HUES64 (cell line): ENCODE data around the gene TPM2.

ENCODE experiments used
- H3K27ac ChIP-seq: 2 replicates; pipeline ENCODE4 v1.7.0; 2013; ENCODE audit warnings: low read depth, low read length, inconsistent platforms
- H3K27me3 ChIP-seq: 2 replicates; pipeline ENCODE4 v1.6.1; 2013; ENCODE audit warnings: mild to moderate bottlenecking, low read length; ENCODE audit not compliant: insufficient read depth
- H3K36me3 ChIP-seq: 2 replicates; pipeline ENCODE4 v1.6.1; 2013; ENCODE audit warnings: mild to moderate bottlenecking, low read length; ENCODE audit not compliant: insufficient read depth
- H3K4me1 ChIP-seq: 2 replicates; pipeline ENCODE4 v1.6.1; 2013; ENCODE audit warnings: mild to moderate bottlenecking, low read length, moderate library complexity; ENCODE audit not compliant: insufficient read depth
- H3K4me3 ChIP-seq: 2 replicates; pipeline ENCODE4 v1.5.1; 2013; ENCODE audit warnings: mild to moderate bottlenecking, low read length, moderate library complexity
- H3K9ac ChIP-seq: 2 replicates; pipeline ENCODE4 v1.6.1; 2013; ENCODE audit warnings: mild to moderate bottlenecking, low read depth, low read length
- H3K9me3 ChIP-seq: 2 replicates; pipeline ENCODE4 v1.6.1; 2013; ENCODE audit warnings: low read depth, low read length; ENCODE audit not compliant: insufficient read depth
- WGBS: fragments of 150-250, 120-280 bp; methylation state at CpG from one replicate; pipeline ENCODE4 v1.1.7; 2013; ENCODE audit warnings: missing lambda C conversion rate; 5-methylcytosine and 5-hydroxymethylcytosine counted together

TPM2 gene

DNA sequence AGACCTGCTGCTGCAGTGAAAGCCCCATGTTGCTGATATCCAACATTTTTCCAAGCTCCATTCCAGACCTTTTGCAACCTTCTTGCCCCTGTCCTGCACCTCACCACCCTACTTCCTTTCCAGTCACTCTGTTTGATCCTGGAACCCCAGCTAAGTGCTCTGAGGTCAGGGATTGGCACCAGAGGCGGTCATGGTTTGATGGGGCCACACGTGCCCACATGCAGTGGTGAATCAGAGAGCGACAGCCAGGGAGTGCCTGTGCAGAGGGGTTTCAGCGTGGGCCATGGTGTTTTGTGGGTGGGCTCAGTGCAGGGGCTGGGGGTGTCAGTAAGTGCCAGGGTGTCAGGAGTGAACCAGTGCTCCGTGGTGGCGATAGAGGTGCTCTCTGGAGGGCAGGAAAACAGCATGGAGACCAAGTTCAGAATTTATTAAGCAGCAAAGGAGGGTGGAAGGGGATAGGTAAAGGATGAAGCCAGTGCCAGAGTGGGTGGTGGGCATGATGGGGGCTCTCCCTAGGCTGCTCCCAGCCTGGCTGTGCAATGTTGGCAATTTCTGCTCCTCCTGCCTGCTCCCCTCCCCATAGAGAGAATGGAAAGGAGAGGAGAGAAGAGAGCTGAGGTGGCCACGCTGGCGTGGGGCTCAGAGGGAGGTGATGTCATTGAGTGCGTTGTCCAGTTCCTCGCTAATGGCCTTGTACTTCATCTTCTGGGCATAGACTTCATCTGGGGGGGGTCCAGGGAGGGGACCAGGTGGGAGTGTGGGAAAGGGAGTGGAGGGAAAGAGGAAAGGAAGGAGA is 7.0 kb downstream of the TPM2 start:
- no peaks in the 10 kb centered on the region; the same call in 1 of the 2 replicates for H3K4me1 ChIP-seq
- no peaks in the 10 kb centered on the region for H3K9me3 ChIP-seq
- no peaks in the 10 kb centered on the region for H3K27me3 ChIP-seq
- WGBS = 94% methylated on average over 10 of the region's 10 CpGs
- H3K9ac ChIP-seq = no peak overlapping the region
- no peak overlapping the region for H3K4me3 ChIP-seq
- peaks cover 60% of the 10 kb centered on the region for H3K36me3 ChIP-seq
- H3K27ac ChIP-seq = no peak overlapping the region

DNA sequence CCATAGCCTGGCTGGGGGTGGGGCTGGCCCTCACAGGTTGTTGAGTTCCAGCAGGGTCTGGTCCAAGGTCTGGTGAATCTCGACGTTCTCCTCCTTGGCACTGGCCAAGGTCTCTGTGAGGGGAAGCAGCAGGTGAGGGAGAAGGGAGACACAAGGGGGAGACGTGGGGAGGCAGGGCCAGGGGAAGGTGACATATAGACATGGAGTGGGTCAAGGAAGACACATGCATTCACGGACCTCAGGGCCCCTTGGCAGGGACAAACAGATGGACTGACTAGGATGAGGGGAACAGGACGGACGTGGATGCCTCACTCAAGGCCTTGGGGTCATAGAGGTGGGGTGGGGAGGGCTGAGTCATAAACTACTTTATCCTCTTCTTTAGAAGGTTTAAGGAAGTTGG is 7.7 kb downstream of the TPM2 start:
- Histone ChIP-seq H3K27ac (no peak overlapping the region; the same call in 1 of the 2 replicates), H3K27me3 (no peaks in the 10 kb centered on the region), H3K9ac (no peak overlapping the region), H3K9me3 (no peaks in the 10 kb centered on the region), H3K4me1 (no peaks in the 10 kb centered on the region; the same call in 1 of the 2 replicates), H3K36me3 (peaks cover 55% of the 10 kb centered on the region), H3K4me3 (no peak overlapping the region)
- WGBS = 96% methylated on average over 6 of the region's 6 CpGs

DNA sequence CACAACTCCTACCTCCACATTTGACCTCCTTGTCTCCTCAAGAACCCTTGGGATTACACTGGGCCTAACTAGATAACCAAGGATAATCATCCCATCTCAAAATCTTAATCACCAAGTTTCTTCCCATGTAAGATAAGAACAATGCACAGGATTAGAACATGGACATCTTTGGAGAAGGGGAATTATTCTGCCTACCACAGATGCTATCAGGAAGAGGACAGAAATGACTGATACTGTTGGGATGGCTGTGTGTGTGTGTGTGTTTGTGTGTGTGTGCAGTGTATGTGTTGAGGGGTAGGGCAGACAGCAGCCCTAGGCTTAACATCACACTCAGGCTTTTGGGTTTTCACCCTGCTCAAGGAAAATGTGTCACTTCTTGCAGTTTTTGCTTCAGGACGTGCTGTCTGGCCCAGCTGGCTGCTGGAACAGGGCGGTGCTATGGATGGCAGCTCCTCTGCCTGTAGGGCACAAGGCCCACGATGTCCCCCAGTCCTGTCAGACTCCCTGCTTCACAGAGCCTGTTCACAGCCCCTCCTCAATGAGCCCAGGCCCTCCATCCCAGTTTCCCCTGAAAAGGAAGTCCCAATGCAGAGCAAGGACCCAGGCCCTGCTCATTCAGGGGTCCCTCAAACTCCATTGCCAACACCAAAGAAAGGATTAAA is 8.3 kb downstream of the TPM2 start:
- Histone ChIP-seq H3K27ac (peak overlapping the region; percentile 54; the same call in 1 of the 2 replicates), H3K36me3 (peaks cover 49% of the 10 kb centered on the region), H3K4me1 (no peaks in the 10 kb centered on the region; the same call in 1 of the 2 replicates), H3K27me3 (peaks cover 1% of the 10 kb centered on the region; the same call in 1 of the 2 replicates), H3K4me3 (no peak overlapping the region), H3K9ac (no peak overlapping the region), H3K9me3 (no peaks in the 10 kb centered on the region)
- 78% methylated on average over 3 of the region's 3 CpGs for WGBS

DNA sequence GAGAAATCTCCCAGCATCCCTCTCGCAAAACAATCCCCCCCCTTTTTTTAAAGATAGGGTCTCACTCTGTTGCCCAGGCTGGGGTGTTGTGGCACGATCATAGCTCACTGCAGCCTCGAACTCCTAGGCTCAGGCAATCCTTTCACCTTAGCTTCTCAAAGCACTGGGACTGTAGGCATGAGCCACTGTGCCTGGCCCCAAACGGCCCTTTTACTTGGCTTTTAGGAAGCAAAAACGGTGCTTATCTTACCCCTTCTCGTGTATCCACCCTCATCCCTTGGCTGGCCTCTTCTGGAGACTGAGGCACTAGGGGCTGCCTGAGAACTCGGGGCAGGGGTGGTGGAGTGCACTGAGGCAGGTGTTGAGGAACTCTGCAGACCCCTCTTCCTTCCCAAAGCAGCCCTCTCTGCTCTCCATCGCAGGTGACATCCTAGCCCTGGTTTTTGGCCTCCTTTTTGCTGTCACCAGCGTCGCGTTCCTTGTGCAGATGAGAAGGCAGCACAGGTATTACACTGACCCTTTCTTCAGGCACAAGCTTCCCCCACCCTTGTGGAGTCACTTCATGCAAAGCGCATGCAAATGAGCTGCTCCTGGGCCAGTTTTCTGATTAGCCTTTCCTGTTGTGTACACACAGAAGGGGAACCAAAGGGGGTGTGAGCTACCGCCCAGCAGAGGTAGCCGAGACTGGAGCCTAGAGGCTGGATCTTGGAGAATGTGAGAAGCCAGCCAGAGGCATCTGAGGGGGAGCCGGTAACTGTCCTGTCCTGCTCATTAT is 9.2 kb downstream of the TPM2 start:
- Histone ChIP-seq H3K9me3 (no peaks in the 10 kb centered on the region), H3K4me3 (no peak overlapping the region), H3K9ac (no peak overlapping the region), H3K27ac (peak overlapping the region; percentile 24; the same call in 1 of the 2 replicates), H3K27me3 (peaks cover 5% of the 10 kb centered on the region; the same call in 1 of the 2 replicates), H3K4me1 (no peaks in the 10 kb centered on the region; the same call in 1 of the 2 replicates), H3K36me3 (peaks cover 41% of the 10 kb centered on the region)
- 48% methylated on average over 14 of the region's 15 CpGs for WGBS

DNA sequence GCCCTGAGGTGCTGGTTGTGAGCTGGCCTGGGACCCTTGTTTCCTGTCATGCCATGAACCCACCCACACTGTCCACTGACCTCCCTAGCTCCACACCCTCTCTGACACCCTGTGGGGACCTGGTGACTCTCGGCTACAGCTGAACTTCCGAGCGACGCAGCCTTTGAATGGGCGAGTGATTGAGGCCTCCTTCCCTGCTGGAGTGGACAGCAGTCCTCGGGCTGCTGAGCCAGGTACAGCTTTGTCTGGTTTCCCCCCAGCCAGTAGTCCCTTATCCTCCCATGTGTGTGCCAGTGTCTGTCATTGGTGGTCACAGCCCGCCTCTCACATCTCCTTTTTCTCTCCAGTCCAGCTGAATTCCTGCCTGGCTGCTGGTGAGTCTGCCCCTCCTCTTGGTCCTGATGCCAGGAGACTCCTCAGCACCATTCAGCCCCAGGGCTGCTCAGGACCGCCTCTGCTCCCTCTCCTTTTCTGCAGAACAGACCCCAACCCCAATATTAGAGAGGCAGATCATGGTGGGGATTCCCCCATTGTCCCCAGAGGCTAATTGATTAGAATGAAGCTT is 9.9 kb downstream of the TPM2 start:
- Histone ChIP-seq H3K36me3 (peaks cover 35% of the 10 kb centered on the region), H3K4me3 (no peak overlapping the region), H3K27ac (no peak overlapping the region), H3K4me1 (no peaks in the 10 kb centered on the region; the same call in 1 of the 2 replicates), H3K9me3 (no peaks in the 10 kb centered on the region), H3K27me3 (peaks cover 5% of the 10 kb centered on the region; the same call in 1 of the 2 replicates), H3K9ac (no peak overlapping the region)
- WGBS = 87% methylated on average over 8 of the region's 8 CpGs

DNA sequence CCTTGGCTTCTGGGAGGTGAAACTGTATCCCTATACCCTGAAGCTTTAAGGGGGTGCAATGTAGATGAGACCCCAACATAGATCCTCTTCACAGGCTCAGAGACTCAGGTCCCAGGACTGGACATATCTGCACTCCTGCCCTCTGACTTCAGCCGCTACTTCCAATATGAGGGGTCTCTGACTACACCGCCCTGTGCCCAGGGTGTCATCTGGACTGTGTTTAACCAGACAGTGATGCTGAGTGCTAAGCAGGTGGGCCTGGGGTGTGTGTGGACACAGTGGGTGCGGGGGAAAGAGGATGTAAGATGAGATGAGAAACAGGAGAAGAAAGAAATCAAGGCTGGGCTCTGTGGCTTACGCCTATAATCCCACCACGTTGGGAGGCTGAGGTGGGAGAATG is 10.6 kb downstream of the TPM2 start:
- H3K36me3 ChIP-seq = peaks cover 27% of the 10 kb centered on the region
- no peaks in the 10 kb centered on the region for H3K9me3 ChIP-seq
- H3K4me1 ChIP-seq = no peaks in the 10 kb centered on the region; the same call in 1 of the 2 replicates
- H3K9ac ChIP-seq = no peak overlapping the region
- peaks cover 11% of the 10 kb centered on the region for H3K27me3 ChIP-seq
- no peak overlapping the region for H3K27ac ChIP-seq
- WGBS = 93% methylated on average over 5 of the region's 5 CpGs
- no peak overlapping the region for H3K4me3 ChIP-seq

DNA sequence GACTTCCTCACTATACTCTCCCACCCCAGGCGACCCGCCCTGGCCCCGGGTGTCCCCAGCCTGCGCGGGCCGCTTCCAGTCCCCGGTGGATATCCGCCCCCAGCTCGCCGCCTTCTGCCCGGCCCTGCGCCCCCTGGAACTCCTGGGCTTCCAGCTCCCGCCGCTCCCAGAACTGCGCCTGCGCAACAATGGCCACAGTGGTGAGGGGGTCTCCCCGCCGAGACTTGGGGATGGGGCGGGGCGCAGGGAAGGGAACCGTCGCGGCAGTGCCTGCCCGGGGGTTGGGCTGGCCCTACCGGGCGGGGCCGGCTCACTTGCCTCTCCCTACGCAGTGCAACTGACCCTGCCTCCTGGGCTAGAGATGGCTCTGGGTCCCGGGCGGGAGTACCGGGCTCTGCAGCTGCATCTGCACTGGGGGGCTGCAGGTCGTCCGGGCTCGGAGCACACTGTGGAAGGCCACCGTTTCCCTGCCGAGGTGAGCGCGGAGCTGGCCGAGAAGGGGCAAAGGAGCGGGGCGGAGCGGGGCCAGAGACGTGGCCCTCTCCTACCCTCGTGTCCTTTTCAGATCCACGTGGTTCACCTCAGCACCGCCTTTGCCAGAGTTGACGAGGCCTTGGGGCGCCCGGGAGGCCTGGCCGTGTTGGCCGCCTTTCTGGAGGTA is 13.9 kb downstream of the TPM2 start:
- Histone ChIP-seq H3K27me3 (peaks cover 15% of the 10 kb centered on the region), H3K36me3 (no peaks in the 10 kb centered on the region), H3K27ac (peak overlapping the region; percentile 52; the same call in 1 of the 2 replicates), H3K9me3 (no peaks in the 10 kb centered on the region), H3K4me1 (no peaks in the 10 kb centered on the region), H3K4me3 (peak overlapping the region; percentile 57), H3K9ac (peak overlapping the region; percentile 71)
- 6% methylated on average over 51 of the region's 51 CpGs for WGBS

DNA sequence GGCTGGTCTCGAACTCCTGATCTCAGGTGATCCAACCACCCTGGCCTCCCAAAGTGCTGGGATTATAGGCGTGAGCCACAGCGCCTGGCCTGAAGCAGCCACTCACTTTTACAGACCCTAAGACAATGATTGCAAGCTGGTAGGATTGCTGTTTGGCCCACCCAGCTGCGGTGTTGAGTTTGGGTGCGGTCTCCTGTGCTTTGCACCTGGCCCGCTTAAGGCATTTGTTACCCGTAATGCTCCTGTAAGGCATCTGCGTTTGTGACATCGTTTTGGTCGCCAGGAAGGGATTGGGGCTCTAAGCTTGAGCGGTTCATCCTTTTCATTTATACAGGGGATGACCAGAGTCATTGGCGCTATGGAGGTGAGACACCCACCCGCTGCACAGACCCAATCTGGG is 14.5 kb downstream of the TPM2 start:
- H3K4me3 ChIP-seq = peak overlapping the region; percentile 57
- no peaks in the 10 kb centered on the region for H3K4me1 ChIP-seq
- no peaks in the 10 kb centered on the region for H3K9me3 ChIP-seq
- WGBS = 33% methylated on average over 13 of the region's 13 CpGs
- peaks cover 15% of the 10 kb centered on the region for H3K27me3 ChIP-seq
- no peaks in the 10 kb centered on the region for H3K36me3 ChIP-seq
- peak overlapping the region; percentile 71 for H3K9ac ChIP-seq
- H3K27ac ChIP-seq = no peak overlapping the region

DNA sequence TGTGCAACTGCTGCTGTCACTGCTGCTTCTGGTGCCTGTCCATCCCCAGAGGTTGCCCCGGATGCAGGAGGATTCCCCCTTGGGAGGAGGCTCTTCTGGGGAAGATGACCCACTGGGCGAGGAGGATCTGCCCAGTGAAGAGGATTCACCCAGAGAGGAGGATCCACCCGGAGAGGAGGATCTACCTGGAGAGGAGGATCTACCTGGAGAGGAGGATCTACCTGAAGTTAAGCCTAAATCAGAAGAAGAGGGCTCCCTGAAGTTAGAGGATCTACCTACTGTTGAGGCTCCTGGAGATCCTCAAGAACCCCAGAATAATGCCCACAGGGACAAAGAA is 15.7 kb downstream of the TPM2 start:
- no peaks in the 10 kb centered on the region for H3K36me3 ChIP-seq
- H3K4me1 ChIP-seq = no peaks in the 10 kb centered on the region
- H3K27ac ChIP-seq = no peak overlapping the region
- 87% methylated on average over 3 of the region's 3 CpGs for WGBS
- no peaks in the 10 kb centered on the region for H3K9me3 ChIP-seq
- no peak overlapping the region for H3K9ac ChIP-seq
- peaks cover 15% of the 10 kb centered on the region for H3K27me3 ChIP-seq
- no peak overlapping the region for H3K4me3 ChIP-seq

DNA sequence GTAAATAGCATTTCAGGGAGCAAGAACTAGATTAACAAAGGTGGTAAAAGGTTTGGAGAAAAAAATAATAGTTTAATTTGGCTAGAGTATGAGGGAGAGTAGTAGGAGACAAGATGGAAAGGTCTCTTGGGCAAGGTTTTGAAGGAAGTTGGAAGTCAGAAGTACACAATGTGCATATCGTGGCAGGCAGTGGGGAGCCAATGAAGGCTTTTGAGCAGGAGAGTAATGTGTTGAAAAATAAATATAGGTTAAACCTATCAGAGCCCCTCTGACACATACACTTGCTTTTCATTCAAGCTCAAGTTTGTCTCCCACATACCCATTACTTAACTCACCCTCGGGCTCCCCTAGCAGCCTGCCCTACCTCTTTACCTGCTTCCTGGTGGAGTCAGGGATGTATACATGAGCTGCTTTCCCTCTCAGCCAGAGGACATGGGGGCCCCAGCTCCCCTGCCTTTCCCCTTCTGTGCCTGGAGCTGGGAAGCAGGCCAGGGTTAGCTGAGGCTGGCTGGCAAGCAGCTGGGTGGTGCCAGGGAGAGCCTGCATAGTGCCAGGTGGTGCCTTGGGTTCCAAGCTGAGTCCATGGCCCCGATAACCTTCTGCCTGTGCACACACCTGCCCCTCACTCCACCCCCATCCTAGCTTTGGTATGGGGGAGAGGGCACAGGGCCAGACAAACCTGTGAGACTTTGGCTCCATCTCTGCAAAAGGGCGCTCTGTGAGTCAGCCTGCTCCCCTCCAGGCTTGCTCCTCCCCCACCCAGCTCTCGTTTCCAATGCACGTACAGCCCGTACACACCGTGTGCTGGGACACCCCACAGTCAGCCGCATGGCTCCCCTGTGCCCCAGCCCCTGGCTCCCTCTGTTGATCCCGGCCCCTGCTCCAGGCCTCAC is 16.3 kb downstream of the TPM2 start, which contains the start of gene CA9:
TSS of gene CA9 (plus strand) at position 797 of the 893 bp plus-strand sequence. CDS start at position 829, 32 bp downstream.
- 84% methylated on average over 10 of the region's 10 CpGs for WGBS
- no peaks in the 10 kb centered on the region for H3K9me3 ChIP-seq
- no peak within 1 kb of the TSS for H3K9ac ChIP-seq
- no peaks in the 10 kb centered on the region for H3K36me3 ChIP-seq
- no peak within 1 kb of the TSS; the same call in 1 of the 2 replicates for H3K4me3 ChIP-seq
- no peak within 1 kb of the TSS for H3K27ac ChIP-seq
- peaks cover 15% of the 10 kb centered on the region for H3K27me3 ChIP-seq
- H3K4me1 ChIP-seq = no peaks in the 10 kb centered on the region
